IPS-18a (cell line): Measurements from ENCODE around the gene ZNHIT1.

Experiments used
- H3K27ac ChIP-seq: one replicate; pipeline ENCODE4 v1.5.1; 2013; ENCODE audit warnings: low read length
- H3K27me3 ChIP-seq: one replicate; pipeline ENCODE4 v1.6.1; 2013; ENCODE audit warnings: mild to moderate bottlenecking, low read length; ENCODE audit not compliant: control insufficient read depth, insufficient read depth
- H3K36me3 ChIP-seq: one replicate; pipeline ENCODE4 v1.6.1; 2013; ENCODE audit warnings: low read depth, low read length; ENCODE audit not compliant: control insufficient read depth
- H3K4me1 ChIP-seq: one replicate; pipeline ENCODE4 v1.6.1; 2013; ENCODE audit warnings: low read depth, low read length; ENCODE audit not compliant: control insufficient read depth
- H3K4me3 ChIP-seq: one replicate; pipeline ENCODE4 v1.5.1; 2013; ENCODE audit warnings: low read length
- H3K9ac ChIP-seq: one replicate; pipeline ENCODE4 v1.6.1; 2013; ENCODE audit warnings: mild to moderate bottlenecking, low read length, moderate library complexity
- H3K9me3 ChIP-seq: one replicate; pipeline ENCODE4 v1.6.1; 2013; ENCODE audit warnings: low read depth, low read length; ENCODE audit not compliant: control insufficient read depth

ZNHIT1 gene

DNA sequence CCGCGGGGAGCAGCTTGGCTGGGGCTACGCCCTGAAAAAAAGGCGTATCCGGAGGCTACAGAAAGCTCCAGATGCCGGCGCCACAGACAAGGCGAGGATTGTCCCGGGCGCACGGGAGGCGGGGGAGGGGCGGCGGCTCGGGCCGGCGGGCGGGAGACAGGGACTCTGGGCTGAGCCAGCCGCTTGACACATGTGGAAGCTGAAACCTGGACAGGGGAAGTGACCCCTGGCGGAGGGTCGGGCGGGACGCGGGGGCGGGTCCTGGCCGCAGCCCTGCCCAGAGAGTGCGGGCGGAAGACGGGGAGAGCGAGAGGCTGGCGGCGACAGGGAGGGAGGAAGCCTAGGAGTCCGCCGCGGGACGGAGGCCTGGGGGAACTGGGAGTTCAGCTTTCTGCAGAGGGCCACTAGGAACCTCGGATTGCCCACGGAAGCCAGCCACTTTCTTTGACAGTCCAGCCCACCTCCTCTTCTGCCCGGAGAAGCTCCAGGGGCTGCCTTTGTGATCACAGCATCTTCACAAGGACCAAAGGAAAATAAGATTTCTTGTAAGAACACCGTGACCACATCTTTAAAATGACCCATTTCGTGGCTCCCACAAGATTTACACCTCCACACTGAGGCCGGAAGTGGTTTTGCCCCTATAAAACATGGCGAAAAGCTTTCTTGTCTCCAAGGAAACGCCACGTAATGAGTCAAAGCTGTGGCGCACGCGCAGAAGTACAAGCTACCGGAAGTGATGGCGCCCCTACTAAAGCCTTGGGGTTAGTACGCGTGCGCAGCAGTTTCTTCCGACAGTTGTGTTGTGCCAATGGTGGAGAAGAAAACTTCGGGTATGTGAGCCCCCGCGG is at the start of gene ZNHIT1, which contains the start of gene PLOD3:
ZNHIT1 (plus strand) TSS at position 778 of the 848 bp plus-strand sequence; CDS start at position 809, 31 bp downstream.
PLOD3 (minus strand) TSS at position 194 of the 848 bp plus-strand sequence. CDS start 307 bp downstream, outside the sequence.
- H3K4me1 ChIP-seq = no peaks in the 10 kb centered on the region
- H3K27me3 ChIP-seq = no peaks in the 10 kb centered on the region
- H3K9ac ChIP-seq = peak within 1 kb of the TSS; percentile 70
- H3K27ac ChIP-seq = peak within 1 kb of the TSS; percentile 82
- H3K9me3 ChIP-seq = no peaks in the 10 kb centered on the region
- H3K4me3 ChIP-seq = peak within 1 kb of the TSS; percentile 85
- peaks cover 4% of the 10 kb centered on the region for H3K36me3 ChIP-seq

DNA sequence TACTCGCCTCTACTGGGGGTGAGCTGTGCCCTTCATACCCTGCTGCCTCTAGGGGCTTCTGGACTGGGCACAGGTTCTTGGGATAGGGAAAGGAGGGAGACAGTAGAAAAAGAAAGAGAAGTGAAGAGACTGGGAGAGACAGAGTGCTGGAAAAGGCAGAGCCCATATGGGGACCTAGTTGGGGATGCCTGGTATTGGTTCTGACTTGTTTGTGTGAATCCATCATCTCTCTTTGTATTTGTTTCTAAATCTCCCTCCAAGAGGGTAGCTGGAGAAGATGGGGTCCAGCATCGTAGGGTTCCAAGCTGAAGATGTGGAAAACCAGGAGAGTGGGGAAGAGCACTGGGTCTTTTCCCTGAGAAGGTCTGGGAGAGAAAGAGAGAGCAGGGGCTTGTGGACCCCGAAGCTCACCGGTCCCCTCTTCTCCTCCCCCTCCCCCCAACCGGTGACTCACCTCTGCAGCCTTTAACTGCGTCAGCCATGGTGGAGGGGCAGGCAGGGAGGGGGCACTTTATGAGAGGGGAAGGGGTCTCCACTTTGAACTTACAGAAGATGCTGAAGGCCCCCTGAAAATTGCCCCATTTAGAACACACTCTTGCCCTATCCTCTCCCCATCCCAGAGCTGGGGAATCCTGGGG is 49.4 kb upstream of the ZNHIT1 start:
- Histone ChIP-seq H3K27ac (no peak overlapping the region), H3K27me3 (peaks cover 95% of the 10 kb centered on the region), H3K9ac (no peak overlapping the region), H3K9me3 (no peaks in the 10 kb centered on the region), H3K36me3 (no peaks in the 10 kb centered on the region), H3K4me3 (peak overlapping the region; percentile 49), H3K4me1 (peaks cover 53% of the 10 kb centered on the region)

DNA sequence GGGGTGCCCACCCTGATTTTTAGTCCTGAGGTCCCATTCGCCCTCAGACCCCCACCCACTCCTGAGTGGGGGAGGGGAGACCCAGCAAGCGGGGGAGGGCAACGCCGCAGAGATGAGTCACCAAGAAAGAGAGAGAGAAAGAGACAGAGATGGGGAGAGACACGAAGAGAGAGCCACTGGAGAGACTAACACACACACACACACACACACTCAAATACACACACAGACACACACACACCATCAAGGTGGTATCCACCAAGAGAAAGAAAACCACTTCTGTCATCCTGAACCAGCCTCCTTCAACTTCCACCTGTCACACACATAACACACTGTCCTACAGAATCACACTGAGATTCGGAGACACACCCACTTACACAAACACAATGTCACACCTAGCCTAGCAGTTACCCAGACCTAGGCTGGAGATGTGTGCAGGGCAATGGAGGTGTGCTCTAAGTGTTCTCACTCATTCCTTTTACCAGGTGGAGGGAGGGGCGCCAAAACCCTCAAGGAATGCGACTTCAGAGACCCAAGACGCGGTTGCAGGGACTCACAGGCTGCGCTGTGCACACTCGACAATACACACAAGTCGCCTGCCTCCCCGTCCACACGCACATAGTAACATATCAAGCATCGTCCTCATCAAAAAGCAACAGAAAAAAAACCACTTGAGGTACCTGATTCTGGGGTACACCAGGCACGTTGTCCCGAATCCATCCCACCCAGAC is 48.7 kb upstream of the ZNHIT1 start:
- H3K4me1 ChIP-seq = peaks cover 53% of the 10 kb centered on the region
- peaks cover 96% of the 10 kb centered on the region for H3K27me3 ChIP-seq
- H3K4me3 ChIP-seq = peak overlapping the region; percentile 49
- H3K9ac ChIP-seq = no peak overlapping the region
- no peak overlapping the region for H3K27ac ChIP-seq
- H3K36me3 ChIP-seq = no peaks in the 10 kb centered on the region
- H3K9me3 ChIP-seq = no peaks in the 10 kb centered on the region

DNA sequence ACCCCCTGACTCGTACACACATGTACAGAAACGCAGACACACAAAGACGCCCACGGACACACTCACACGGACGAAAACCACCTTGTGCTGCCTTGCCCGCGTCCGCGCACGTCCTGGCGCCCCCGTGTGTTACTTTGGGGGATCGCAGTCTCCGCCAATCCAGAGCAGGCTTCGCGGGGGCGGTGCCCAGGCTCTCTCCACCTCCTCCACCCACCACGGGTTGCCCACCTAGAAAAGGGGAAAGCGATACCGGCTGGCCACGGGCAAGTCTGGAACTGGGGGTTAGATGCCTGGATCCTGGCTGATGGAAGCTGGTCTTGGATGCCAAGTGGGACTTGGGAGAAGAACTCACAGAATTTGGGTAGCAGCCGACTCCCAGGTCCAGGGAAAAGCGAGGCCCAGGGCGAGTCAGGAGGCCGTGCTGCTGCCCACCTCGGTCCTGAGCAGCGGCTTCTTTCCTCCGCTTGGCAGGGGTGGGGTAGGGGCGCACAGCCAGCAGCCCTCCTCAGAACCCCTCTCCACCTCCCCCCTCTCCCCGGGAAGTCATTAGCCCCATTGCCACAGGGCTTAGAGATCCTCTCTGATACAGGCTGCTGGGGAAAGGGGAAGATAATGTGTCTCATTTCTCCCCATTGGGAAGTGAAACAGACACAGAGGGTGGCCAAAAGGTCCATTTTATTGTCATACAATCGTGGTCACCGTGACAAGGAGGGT is 48.0 kb upstream of the ZNHIT1 start:
- no peaks in the 10 kb centered on the region for H3K36me3 ChIP-seq
- H3K4me3 ChIP-seq = peak overlapping the region; percentile 42
- H3K27me3 ChIP-seq = peaks cover 96% of the 10 kb centered on the region
- H3K27ac ChIP-seq = no peak overlapping the region
- H3K4me1 ChIP-seq = peaks cover 48% of the 10 kb centered on the region
- no peaks in the 10 kb centered on the region for H3K9me3 ChIP-seq
- no peak overlapping the region for H3K9ac ChIP-seq

DNA sequence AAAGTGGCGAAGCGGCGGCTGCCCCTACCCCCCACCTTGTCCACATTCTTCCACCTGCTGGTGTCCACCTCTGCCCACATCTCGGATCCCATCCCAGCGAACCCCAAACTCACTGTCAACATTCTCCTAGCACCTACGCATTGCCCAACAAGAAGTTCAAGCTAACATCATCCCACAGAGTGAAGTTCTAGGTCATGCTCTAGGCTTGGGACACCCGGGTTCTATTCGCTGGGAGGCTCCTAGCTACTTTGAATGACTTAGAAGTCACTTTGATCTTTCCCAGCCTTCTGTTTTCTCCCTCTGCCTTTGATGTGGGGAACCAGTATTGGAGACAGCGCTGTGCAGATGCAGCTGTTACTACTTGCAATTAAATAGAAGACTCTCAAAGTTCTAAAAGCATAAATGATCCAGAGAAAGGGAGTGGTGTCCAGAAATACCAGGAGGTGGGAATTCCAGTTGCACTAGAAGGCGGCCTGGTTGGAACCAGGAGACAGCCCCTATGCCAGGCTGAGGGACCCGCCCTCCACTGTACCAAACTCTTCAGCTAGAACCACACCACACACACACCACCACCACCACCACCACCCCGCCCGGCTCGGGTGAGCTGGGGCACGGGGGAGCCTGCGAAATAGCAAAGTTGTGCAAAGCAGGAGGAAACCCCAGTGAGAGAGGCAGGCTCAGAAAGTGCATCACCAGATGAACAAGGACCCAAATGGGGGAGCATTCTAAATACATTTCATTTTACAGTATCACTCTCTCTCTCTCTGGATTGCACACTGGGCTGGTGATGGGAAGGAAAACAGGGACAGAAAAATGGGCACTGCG is 47.1 kb upstream of the ZNHIT1 start:
- Histone ChIP-seq H3K27me3 (peaks cover 97% of the 10 kb centered on the region), H3K4me1 (peaks cover 44% of the 10 kb centered on the region), H3K9me3 (no peaks in the 10 kb centered on the region), H3K36me3 (no peaks in the 10 kb centered on the region), H3K4me3 (no peak overlapping the region), H3K9ac (no peak overlapping the region), H3K27ac (no peak overlapping the region)

DNA sequence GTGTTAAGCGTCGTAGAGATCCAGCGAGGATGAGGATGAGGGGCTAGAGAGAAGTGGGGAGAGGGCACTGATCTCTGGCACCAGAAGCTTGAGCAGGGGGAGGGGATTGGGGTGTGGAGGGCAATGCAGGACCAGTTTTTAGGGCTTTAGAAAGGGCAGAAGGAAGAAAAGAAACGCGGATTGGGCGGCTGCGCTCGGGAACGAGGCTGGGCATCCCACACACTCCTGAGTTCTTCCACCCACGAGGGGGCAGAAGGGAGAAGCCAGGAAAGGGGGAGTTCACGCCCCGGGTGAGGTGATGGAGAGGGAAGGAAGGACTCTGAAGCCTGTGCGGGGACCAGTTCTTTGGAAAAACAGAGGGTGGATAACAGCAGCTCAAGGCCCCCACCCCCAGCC is 46.5 kb upstream of the ZNHIT1 start:
- no peaks in the 10 kb centered on the region for H3K9me3 ChIP-seq
- H3K27ac ChIP-seq = no peak overlapping the region
- peak overlapping the region; percentile 46 for H3K4me3 ChIP-seq
- H3K9ac ChIP-seq = no peak overlapping the region
- H3K27me3 ChIP-seq = peaks cover 98% of the 10 kb centered on the region
- H3K36me3 ChIP-seq = no peaks in the 10 kb centered on the region
- H3K4me1 ChIP-seq = peaks cover 41% of the 10 kb centered on the region

DNA sequence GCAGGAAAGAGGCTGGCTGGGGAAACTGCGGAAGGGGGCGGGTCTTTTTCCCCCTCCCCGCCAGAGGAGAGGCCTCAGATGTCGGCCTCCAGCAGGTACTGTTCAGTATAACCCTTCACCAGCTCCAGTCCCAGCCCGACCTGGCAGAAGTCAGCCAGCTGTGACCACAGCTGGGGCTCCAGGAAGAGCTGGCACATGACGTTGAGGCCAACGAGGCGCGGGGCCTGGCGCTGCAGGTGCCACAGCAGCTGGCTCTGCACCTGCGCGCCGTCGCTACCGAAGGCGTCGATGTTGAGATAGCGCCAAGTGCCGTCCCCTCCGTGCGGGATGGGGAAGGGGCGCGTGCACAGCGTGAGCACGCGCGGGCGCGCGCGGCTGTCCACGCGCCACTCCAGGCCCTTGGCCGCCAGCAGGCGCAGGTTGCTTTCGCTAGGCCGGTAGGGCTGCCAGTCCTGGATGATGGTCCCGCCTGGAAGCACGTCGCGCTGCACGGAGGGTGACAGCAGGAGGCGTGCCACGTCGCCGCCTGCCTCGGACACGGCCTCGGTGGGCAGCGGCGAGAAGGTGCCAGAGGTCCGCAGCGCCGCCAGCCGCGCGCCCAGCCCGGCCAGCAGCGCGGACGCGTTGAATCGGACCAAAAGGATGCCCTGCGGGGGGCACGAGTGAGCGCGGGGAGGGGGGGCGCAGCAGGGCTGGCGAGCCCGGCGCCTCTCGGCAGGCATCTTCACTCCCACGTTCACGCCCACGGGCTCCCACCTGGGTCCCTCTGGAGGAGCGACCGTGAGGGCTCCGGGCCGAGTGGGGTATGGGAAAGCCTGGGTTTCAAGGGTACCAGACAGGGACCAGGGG is 45.7 kb upstream of the ZNHIT1 start:
- H3K27ac ChIP-seq = no peak overlapping the region
- peak overlapping the region; percentile 46 for H3K4me3 ChIP-seq
- H3K27me3 ChIP-seq = peaks cover 100% of the 10 kb centered on the region
- H3K36me3 ChIP-seq = no peaks in the 10 kb centered on the region
- no peaks in the 10 kb centered on the region for H3K9me3 ChIP-seq
- peaks cover 37% of the 10 kb centered on the region for H3K4me1 ChIP-seq
- no peak overlapping the region for H3K9ac ChIP-seq

DNA sequence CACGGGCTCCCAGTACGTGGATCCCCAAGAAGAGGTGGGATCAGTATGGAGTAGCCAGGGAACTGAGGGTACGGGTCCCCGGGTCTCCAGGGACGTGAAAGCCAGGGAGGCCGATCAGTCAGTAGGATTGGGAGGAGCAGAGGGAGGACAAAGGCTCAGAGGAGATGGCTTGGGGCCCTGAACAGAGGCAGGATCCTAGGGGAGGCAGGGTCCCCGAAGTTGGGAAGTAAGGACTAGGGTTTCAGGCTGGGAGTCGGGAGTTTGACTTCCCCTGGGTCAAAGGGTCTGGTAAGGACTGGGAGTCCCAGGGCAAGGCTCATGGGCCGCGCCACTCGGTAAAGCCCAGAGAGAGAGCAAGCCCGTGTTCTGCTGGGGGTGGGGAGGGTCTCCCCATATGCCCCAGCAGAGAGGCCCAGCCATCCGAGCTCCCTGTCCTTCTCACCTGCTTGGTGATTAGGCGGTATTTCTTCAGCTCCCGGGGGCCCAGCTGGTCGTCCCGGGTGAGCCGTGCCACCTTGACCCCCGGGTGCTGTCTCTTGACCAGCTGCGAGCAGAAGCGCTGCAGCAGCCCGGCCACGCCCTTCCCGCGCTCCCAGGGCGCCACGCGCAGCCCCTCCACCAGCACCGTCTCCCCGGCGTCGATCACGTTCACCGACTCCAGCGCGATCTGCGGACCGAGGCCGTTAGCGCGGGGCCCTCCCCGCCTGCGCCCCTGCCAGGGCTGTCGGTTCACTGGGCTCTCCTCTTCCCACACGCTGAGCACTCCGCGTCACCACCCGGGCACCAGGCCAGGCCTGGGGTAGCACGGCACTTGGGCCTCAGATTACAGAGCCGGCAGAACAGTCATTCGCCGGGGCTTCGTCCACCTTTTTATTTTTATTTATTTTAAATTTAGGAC is 44.9 kb upstream of the ZNHIT1 start:
- Histone ChIP-seq H3K27ac (no peak overlapping the region), H3K27me3 (peaks cover 100% of the 10 kb centered on the region), H3K4me3 (peak overlapping the region; percentile 46), H3K9me3 (no peaks in the 10 kb centered on the region), H3K36me3 (no peaks in the 10 kb centered on the region), H3K9ac (no peak overlapping the region), H3K4me1 (peaks cover 31% of the 10 kb centered on the region)

DNA sequence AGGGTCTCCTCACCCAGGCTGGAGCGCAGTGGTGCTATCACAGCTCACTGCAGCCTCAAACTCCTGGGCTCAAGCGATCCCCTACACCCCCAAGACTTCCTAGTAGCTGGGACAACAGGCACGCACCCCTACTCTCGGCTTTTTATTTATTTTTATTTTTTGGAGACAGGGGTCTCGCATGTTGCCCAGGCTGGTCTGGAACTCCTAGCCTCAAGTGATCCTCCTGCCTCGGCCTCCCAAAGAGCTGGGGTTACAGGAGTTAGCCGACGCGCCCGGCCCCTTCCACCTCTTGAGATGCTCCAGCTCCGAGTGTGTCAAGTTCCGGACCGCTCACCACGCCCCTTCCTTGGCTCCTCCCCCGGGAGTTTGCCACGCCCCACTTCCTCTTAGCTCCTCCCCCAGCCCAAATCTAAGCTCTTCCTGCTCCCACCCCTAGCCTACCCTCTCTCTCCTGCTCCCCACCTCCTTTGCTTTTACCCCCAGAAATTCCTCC is 44.2 kb upstream of the ZNHIT1 start:
- no peak overlapping the region for H3K9ac ChIP-seq
- H3K27me3 ChIP-seq = peaks cover 100% of the 10 kb centered on the region
- H3K4me1 ChIP-seq = peaks cover 25% of the 10 kb centered on the region
- H3K36me3 ChIP-seq = no peaks in the 10 kb centered on the region
- H3K4me3 ChIP-seq = peak overlapping the region; percentile 59
- no peak overlapping the region for H3K27ac ChIP-seq
- H3K9me3 ChIP-seq = no peaks in the 10 kb centered on the region
